A673 (cell line): ENCODE results near the gene TMEM202. TPM values are rescaled to one million over a fixed set of nuclear protein-coding genes. Genes with fewer than 3 reads are reported as not detected.
A peak's percentile ranks its signal among the peaks of the same experiment; 100 is the strongest.
"Not testable (repeated sequence)": the region's sequence is repeated elsewhere in the genome, so short reads cannot be mapped to it uniquely, and the experiment has no call there.

ENCODE experiments used
- BruUV-seq: library from RNA; stranded (reverse); fragments of 400-500 nt; replicated peaks from 2 replicates; lab custom pipeline; 2021; lab: Mats Ljungman, UMichigan
- CTCF ChIA-PET: fragments of 300-600 bp; sonication (Branson Sonifier 250); formaldehyde crosslinking; loops from one replicate; lab custom pipeline; 2022; ENCODE audit warnings: antibody characterized with exemption; lab: Charles Lee
- POLR2A ChIA-PET: fragments of 300-600 bp; sonication (Branson Sonifier 250); formaldehyde crosslinking; loops from one replicate; lab custom pipeline; 2022; ENCODE audit warnings: antibody characterized with exemption; ENCODE audit not compliant: low non-redundant PET; lab: Charles Lee
- DNase-seq: peaks from one replicate; pipeline ENCODE4 v3.0.0-alpha.2; 2015; ENCODE audit warnings: low spot score
- H3K27ac ChIP-seq: fragments of 200-600 bp; sonication (generic); 2 replicates; pipeline ENCODE4 v1.5.1; 2016; ENCODE audit warnings: mixed run types, low read depth, mild to moderate bottlenecking, mixed read lengths, antibody characterized with exemption, low read length; ENCODE audit not compliant: poor library complexity, severe bottlenecking
- H3K27me3 ChIP-seq: fragments of 200-600 bp; sonication (generic); replicated peaks from 2 replicates; pipeline ENCODE4 v1.6.1; 2017; ENCODE audit warnings: mixed run types, low read depth, mild to moderate bottlenecking, mixed read lengths, antibody characterized with exemption, low read length; ENCODE audit not compliant: insufficient read depth, poor library complexity
- H3K36me3 ChIP-seq: fragments of 200-600 bp; sonication (generic); 2 replicates; pipeline ENCODE4 v1.6.1; 2016; ENCODE audit warnings: mixed run types, mild to moderate bottlenecking, mixed read lengths, antibody characterized with exemption, low read length; ENCODE audit not compliant: insufficient read depth, poor library complexity, severe bottlenecking
- H3K4me1 ChIP-seq: fragments of 200-600 bp; sonication (generic); 2 replicates; pipeline ENCODE4 v1.6.1; 2017; ENCODE audit warnings: mixed run types, mild to moderate bottlenecking, mixed read lengths, antibody characterized with exemption, low read length; ENCODE audit not compliant: insufficient read depth, poor library complexity, severe bottlenecking
- H3K4me3 ChIP-seq: fragments of 200-600 bp; sonication (generic); 2 replicates; pipeline ENCODE4 v1.5.1; 2016; ENCODE audit warnings: low read depth, mixed run types, mild to moderate bottlenecking, mixed read lengths, low read length; ENCODE audit not compliant: poor library complexity, severe bottlenecking
- H3K9me3 ChIP-seq: fragments of 200-600 bp; sonication (generic); 2 replicates; pipeline ENCODE4 v1.6.1; 2016; ENCODE audit warnings: mixed run types, low read depth, mild to moderate bottlenecking, mixed read lengths, antibody characterized with exemption, low read length; ENCODE audit not compliant: poor library complexity, severe bottlenecking
- CTCF ChIP-seq: fragments of 300-800, 200-600 bp; sonication (generic); conservative IDR thresholded peaks from 2 replicates; pipeline ENCODE4 v1.5.1; 2017; ENCODE audit warnings: low read depth, mild to moderate bottlenecking, antibody characterized with exemption, low read length, moderate library complexity, mixed read lengths
- EZH2 ChIP-seq: fragments of 200-600 bp; sonication (generic); IDR thresholded peaks from 2 replicates; pipeline ENCODE4 v1.6.1; 2017; ENCODE audit warnings: borderline replicate concordance, low read depth, mild to moderate bottlenecking, mixed read lengths, antibody characterized with exemption, low read length; ENCODE audit not compliant: poor library complexity, severe bottlenecking
- intact Hi-C: fragments of 100-400 bp; cut with micrococcal nuclease; formaldehyde crosslinking; loops from one replicate; pipeline ENCODE4 v1.10.0; 2022; ENCODE audit not compliant: unreplicated experiment
- total RNA-seq: library from RNA; stranded (reverse); gene quantifications from 2 replicates; pipeline ENCODE4 v1.2.3, GENCODE V29; 2021

TMEM202 gene
- total RNA-seq, 1 experiment from 2014 or later: not detected

- ChIA-PET POLR2A (no interaction called here), CTCF (no interaction called here)
- TF ChIP-seq CTCF: no peak
- TF ChIP-seq EZH2: no peak
- peak; percentile 94 for DNase-seq
- Histone ChIP-seq H3K4me1 (peaks cover 21% of the 10 kb centered on the region), H3K36me3 (no peaks in the 10 kb centered on the region), H3K4me3 (peak within 1 kb of the TSS; percentile 79), H3K27ac (peak within 1 kb of the TSS; percentile 65), H3K27me3 (no peaks in the 10 kb centered on the region), H3K9me3 (no peaks in the 10 kb centered on the region)
- BruUV-seq: TSS peak; percentile 95
- intact Hi-C loops: no loop called here
These were observed 22.1 kb upstream of the TMEM202 start, which contains the start of gene HEXA for GRCh38 chr15:72375846-72376581. Gene HEXA, minus strand, starts transcription at chr15:72376014. Its CDS starts 42 bp downstream, at chr15:72375972.

DNA sequence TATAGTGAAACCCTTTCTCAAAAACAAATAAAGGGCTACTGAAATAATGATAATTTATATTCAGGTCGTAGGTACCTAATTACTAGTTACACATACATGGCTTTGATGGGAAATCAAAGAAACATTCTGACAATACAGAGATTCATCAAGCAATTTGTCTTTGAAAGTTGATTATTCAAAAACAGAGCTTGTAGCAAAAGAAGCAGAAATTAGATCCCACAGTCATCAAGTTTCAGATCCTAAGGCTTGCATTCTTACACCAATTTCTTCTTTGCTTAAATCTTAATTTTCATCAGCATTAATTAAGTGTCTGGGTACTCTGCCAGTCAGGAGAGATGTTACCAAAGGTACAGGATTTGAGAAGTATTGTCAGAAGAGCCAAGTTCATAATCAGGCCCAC lies 20.8 kb upstream of the TMEM202 start:
- Histone ChIP-seq H3K9me3 (no peaks in the 10 kb centered on the region), H3K27me3 (no peaks in the 10 kb centered on the region), H3K36me3 (no peaks in the 10 kb centered on the region), H3K27ac (no peak overlapping the region), H3K4me3 (no peak overlapping the region), H3K4me1 (peaks cover 21% of the 10 kb centered on the region)
- ChIA-PET CTCF (no interaction called here), POLR2A (no interaction called here)
- BruUV-seq: no TSS peak
- DNase-seq: no peak
- intact Hi-C loops: no loop called here
- no peak for TF ChIP-seq CTCF
- no peak for TF ChIP-seq EZH2

GRCh38 chr15:72379106-72379505 lies 19.0 kb upstream of the TMEM202 start:
- peaks cover 21% of the 10 kb centered on the region for H3K4me1 ChIP-seq
- CTCF ChIA-PET, BruUV-seq: not testable (repeated sequence)

More at GRCh38 chr15:72379106-72379505, 19.0 kb upstream of the TMEM202 start:
- H3K9me3 ChIP-seq, H3K27ac ChIP-seq, DNase-seq, H3K4me3 ChIP-seq, H3K36me3 ChIP-seq, POLR2A ChIA-PET, intact Hi-C loops, H3K27me3 ChIP-seq: not testable (repeated sequence)
